GM19099 (cell line): ENCODE results near the gene MFSD2A.

Experiments used
- POLR2A ChIP-seq: IDR thresholded peaks from 3 replicates; pipeline ENCODE4 v1.6.1; 2011; ENCODE audit warnings: low read depth; ENCODE audit not compliant: insufficient read length; ENCODE audit errors: extremely low read depth

Gene MFSD2A

DNA sequence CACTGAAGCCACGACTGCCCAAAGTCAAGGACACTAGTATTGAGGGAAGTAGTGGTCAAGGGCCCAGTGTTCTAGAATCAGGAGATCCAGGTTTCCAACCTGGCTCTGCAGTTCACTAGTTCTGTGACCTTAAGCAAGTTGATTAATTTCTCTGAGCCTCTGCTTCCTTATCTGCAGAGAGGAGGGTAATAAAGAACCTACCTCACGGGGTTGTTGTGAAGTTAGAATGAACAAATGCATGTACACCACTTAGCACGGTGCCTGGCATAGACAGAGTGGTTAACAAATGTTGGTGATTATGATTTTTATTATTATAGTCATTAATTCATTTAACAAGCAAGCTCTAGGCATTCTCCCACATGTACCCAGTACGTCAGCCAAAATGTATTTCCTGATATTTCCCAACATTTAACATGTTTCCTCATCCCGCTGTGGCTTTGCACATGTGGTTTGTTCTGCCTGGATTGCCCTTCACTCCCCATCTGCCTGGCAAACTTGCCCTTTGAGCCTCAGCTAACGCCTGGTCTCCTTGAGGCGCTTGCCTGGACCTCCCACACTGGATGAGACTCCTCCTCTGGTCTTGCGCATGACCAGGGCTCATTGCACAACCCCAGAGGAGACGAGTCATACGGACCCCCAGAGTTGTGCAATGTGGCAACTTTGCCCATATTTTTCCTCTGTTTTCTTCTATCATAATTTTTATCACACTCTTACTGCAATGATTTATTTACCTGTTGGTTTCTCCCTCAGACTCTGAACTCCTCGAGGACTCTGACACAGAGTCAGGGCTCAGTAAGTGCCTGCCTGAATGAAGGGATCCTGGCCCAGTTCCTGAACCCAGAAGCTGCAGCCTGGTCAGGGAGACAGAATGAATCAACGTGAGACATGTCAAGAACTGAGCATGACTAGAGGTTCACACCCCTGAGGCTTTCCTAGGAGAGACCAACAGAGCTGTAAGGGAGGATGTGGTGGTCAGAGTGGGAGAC is 20.7 kb upstream of the MFSD2A start:
- TF ChIP-seq POLR2A, result no peak

DNA sequence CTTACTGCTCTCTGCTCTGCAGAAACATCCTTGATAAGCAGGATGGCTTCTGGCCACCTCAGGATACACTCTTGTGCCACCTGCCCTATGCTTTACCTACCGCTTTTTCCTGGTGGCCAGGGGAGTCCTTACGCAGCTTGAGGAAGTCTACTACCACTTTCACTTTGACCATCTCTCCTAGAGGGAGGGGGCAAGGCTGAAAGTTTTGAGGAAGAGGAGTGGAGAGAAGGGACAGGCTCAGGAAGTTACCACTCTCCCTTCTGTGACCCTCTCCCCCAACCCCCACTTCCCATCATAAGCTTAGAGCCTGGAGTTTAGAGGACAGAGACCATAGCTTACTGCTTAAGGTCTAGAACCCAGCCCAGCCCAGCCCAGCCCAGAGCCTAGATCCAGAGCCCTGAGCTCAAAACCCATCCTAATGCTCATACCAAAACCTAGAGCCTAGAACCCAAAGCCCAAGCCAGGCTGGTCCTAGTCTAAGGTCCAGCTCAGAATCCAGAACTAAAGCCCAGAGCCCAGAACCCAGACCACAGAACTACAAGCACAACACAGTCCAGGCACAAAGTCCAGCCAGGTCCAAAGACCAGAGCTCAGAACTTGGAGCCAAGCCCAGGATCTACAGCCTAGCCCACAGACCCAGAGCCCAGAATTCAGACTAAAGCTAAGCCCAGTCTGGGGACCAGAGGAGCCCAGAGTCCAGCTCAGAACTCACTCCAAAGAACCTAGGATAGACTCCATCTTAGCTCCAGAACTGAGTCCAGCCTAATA is 18.0 kb upstream of the MFSD2A start:
- no peak for TF ChIP-seq POLR2A

DNA sequence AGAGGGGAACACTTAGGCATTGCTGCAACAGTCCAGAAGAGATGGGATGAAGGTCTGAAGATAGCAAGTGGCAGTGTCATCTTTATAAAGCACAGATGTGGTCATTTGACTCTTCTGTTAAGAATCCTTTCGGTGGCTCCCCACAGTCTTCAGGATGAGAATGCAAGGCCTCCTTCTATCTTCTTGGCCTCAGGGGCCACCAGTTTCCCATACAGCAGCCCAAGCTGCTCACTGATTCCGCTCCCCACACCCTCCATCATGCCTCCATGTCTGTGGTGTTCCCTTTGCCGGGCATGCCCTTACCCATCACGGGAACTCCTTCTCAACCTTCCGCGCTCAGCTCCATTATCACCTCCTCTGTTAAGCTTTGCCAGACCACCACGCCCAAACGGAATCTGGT is 16.1 kb upstream of the MFSD2A start:
- TF ChIP-seq POLR2A, result no peak

DNA sequence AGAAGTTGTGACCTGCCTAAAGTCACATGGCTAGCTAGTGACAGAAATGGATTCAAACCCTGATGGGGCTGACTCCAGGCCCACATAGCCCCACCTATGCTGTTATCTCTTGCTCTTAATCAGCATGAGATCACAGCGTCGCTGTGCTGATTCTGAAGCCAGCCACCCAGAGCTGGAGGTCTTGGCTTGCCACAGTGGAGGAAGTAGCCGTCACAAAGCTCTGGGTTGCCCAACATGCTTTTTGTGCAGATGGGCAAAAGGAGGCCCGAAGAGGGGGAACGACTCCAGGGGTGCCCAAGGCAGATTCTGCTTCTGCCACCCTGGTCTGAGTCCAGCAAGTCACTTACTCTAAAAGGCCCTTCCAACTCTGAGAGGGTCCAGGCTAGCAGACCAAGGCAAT is 14.7 kb upstream of the MFSD2A start:
- TF ChIP-seq POLR2A, result no peak

GRCh38 chr1:39940980-39941871 is 13.7 kb upstream of the MFSD2A start:
- TF ChIP-seq POLR2A, result no peak

DNA sequence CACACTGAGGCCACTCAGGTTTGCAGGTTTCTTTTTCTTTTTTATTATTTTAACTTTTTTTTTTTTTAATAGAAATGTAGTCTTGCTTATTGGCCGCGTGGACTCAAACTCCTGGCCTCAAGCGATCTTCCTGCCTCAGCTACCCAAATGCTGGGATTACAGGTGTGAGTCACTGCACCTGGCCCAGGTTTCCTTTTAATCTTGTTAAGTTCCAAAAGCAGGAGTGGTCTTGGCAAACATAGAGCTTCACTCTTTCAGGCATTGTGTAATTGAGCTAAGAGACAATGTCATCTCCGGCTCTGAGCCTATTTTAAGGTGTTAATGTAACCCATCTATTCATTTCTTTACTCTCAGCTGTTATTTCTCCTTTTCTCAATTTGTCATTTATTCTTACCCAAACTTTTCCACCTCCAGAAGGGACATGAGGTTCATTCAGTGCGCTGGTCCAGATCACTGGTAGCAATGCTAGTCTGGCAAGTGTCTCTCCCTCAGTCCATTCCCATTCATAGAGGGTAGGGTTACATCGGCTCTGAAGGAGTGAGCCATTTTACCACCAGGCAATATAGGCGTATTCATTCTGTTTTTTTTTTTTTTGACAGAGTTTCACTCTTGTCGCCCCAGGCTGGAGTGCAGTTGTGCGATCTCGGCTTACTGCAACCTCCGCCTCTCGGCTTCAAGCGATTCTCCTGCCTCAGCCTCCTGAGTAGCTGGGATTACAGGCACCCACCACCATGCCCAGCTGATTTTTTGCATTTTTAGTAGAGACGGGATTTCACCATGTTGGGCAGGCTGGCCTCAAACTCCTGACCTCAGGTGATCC is 11.3 kb upstream of the MFSD2A start:
- TF ChIP-seq POLR2A, result no peak

GRCh38 chr1:39944410-39945112 is 10.4 kb upstream of the MFSD2A start:
- TF ChIP-seq POLR2A, result no peak

- TF ChIP-seq POLR2A, result no peak
Observed at GRCh38 chr1:39946216-39946615, 8.7 kb upstream of the MFSD2A start.

DNA sequence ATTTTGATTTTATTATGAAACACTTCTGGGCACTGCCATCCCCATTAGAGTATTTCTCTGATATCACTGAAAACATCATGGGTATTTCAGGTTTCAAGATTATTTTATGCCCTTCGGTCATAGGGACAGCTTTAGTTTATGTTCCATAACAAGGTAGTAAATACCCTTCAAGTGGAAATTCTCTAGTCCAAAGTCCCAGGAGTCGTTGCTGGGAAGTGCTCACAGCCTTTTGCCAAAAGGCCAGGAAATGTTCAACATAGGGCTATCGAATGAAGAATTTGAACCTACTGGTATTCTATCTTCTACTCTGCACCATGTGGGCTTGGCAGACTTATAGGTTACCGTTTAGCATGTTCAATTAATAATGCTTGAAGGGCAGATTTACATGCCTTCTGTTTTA is 7.7 kb upstream of the MFSD2A start:
- TF ChIP-seq POLR2A, result no peak

- TF ChIP-seq POLR2A, result no peak
Observed at GRCh38 chr1:39949891-39950290, 5.1 kb upstream of the MFSD2A start.

- no peak for TF ChIP-seq POLR2A
Observed at GRCh38 chr1:39951926-39952325, 3.0 kb upstream of the MFSD2A start.

DNA sequence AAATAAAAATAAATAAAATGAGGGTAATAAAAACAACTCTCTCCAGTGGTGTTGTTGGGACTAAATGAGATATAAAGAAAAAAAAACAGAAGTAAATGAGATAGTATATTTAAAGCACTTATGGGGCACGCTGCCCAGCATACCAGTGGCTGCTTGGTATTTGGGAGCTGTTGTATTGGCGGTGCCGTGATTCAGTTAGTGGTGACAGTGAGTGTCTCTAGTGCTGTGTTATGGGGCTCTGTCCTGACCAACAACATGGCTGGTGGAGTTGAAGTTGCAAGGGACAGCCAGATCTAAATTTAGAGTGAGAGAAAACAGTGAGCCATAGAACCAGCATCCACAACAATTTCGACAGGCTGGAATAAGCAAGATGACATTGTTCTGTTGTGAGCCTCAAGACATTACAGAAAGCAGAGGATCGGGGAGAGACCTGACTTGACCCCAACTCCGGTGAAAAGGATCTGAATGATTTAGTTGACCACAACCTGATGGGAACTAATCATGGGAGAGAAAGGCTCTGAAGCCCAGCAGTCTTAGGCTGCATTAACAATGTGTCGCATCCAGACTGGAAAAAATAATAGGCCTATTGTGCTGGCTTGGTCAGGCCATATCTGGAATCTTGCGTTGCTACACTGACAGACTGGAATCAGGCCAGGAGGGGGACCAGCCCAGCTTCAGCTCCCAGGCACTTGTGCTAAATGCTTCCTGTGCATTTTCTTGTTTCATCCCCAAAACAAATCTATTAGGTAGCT is 2.4 kb upstream of the MFSD2A start:
- no peak for TF ChIP-seq POLR2A
